Posterior vena cava (tissue), 2 donors: ENCODE data around the gene SRXN1. TPM values are rescaled to one million over a fixed set of nuclear protein-coding genes. Genes with fewer than 3 reads are reported as not detected.
"Not testable (repeated sequence)": the region's sequence is repeated elsewhere in the genome, so short reads cannot be mapped to it uniquely, and the experiment has no call there.

ENCODE experiments used
- DNase-seq: peaks from one replicate; pipeline ENCODE4 v3.0.0-alpha.2; 2020; ENCODE audit warnings: low spot score
- intact Hi-C, 2 donors: fragments of 100-400 bp; cut with DNase I; formaldehyde crosslinking; loops; one replicate each; pipeline versions ENCODE4 v1.14.1 to v1.14.2; 2022 to 2023
- total RNA-seq, 2 donors: library from RNA; stranded (reverse); fragmentation: NEBNext Ultra II Directional; extraction: Animal tissue kit (Norgen Biotek cat#: 25700); gene quantifications; one replicate each; pipeline ENCODE4 v1.2.1, GENCODE V29; 2021
- donor health status: DM: yes; HTN: yes; CAD: no.
- donor health status: DM: yes; HTN: yes; CAD: no.

The SRXN1 gene
- total RNA-seq, 2 donors from 2014 or later: 17.9 to 23.4 TPM

GRCh38 chr20:642398-643174 lies 10.4 kb downstream of the SRXN1 start:
- DNase-seq: no peak

GRCh38 chr20:642013-642397 lies 11.0 kb downstream of the SRXN1 start:
- intact Hi-C loops, DNase-seq: not testable (repeated sequence)

More at GRCh38 chr20:642398-643174, 10.4 kb downstream of the SRXN1 start:
- intact Hi-C loops: no loop called here

DNA sequence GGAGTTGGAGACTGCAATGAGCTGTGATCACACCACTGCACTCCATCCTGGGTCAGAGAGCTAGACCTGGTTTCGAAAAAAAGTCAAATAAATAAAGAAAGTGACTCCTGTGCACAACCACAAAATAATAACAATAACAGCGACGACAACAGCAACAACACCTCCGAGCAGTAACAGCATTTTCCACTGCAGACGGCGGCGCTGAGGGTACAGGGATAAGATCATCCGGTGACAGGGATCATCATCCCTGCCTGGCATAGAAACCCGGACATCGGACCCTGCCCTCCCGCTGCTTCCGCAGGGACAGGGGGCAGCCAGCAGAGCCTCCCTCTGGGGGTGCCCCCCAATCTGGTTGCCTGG lies 11.5 kb downstream of the SRXN1 start:
- intact Hi-C loops: no loop called here
- DNase-seq: no peak

GRCh38 chr20:640674-641515 lies 12.1 kb downstream of the SRXN1 start:
- intact Hi-C loops: no loop called here
- DNase-seq: no peak

DNA sequence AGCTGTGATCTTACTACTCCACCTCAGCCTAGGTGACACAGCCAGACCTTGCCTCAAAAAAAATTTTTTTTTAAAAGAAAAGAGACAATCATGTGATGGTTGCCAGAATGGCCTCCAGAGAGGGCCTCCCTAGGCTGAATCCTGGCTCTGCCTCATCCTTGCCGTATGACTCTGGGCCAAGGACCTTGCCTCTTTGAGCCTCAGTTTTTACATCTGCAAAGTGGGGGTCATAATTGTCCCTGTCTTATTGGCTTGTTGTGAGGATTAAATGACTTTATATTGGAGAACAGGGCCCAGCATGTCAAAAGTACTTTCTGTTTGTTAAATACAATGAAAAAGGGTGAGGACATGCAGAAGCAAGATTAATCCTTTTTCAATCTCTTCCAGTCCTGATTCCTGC lies 14.4 kb downstream of the SRXN1 start:
- intact Hi-C loops: no loop called here
- DNase-seq: no peak

GRCh38 chr20:637559-637958 lies 15.4 kb downstream of the SRXN1 start:
- no peak for DNase-seq
- intact Hi-C loops: no loop called here

- no peak for DNase-seq
- intact Hi-C loops: no loop called here
These were observed 17.1 kb downstream of the SRXN1 start for GRCh38 chr20:635893-636338.

DNA sequence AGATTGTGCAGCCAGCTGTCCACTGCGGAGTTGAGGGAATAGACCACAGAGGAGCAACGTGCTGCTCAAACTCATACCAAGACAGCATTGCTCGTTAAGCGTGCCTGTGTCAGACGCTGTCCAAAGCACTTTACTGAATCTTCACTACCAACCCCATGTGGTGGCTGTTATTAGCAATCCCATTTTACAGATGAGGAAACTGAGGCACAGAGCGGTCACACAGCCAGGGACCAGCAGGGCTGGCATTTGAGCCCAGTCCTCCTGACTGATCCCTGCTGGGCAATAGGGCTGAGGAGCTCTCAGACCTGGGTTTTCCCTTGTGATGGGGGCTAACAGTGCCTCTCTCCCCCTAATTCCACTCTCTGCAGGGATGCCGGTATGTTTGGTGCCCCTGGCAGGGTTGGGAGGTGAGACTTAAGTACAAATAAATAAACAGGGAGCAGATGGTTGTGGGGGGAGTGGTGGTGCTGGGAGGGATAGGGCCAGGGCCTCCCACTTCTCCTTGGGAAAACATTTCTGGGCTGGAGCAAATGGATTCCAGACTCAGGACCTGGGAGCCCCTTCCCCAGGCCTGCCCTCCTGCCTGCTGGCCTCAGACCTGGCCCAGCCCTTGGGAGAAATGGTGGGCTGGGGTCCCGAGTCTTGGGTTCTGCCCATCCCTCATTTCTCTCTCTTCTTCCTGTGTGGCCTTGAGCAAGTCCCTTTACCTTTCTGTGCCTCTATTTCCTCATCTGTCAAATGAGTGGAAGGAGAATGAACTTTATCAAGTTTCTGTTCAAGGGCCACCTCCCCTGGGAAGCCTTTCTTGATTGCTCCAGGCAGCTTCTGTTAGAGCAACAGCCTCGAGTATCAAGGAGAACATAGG lies 17.7 kb downstream of the SRXN1 start:
- intact Hi-C loops: no loop called here
- no peak for DNase-seq

DNA sequence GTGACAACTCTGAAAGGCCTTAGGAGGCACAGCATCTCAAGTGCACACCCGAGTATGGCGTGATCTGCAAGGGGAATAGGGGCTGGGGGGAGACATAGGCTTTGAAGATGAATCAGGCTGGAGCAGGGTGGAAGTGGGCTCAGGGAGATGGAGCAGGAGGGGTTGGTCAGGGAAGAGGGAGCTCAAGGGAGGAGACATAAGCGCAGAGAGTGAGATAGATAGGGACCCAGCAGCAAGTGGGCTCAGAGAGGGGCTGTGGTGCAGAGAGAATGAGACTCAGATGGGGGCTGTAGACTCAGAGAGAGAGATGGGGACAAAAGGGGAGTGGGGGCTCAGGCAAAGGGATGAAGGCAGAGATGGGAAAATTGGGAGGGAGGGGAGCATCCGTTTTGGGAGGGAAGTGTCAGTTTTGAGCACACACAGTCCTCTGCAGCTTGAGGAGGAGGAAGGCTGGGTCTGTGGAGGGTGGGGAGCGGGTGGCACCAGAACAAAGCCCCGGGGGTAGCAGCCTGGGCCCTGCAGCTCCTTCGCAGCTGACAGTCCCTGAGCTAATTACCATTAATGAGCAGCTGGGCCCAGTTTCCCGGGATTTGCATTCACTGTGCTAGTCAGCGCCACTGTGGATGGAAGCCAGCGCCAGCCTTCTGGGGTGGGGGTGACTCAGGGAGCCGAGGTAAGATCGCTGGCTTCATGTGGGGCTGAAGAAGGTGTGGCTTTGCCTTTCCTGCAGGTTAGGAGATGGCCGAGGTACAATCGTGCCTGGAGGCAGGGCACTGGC lies 18.7 kb downstream of the SRXN1 start:
- DNase-seq: no peak

GRCh38 chr20:631101-631500 lies 21.9 kb downstream of the SRXN1 start:
- DNase-seq: no peak
- intact Hi-C loops: no loop called here

More for the DNA sequence above, 18.7 kb downstream of the SRXN1 start:
- intact Hi-C loops: no loop called here

- DNase-seq: no peak
- intact Hi-C loops: no loop called here
These were observed 26.4 kb downstream of the SRXN1 start for GRCh38 chr20:626579-626978.

DNA sequence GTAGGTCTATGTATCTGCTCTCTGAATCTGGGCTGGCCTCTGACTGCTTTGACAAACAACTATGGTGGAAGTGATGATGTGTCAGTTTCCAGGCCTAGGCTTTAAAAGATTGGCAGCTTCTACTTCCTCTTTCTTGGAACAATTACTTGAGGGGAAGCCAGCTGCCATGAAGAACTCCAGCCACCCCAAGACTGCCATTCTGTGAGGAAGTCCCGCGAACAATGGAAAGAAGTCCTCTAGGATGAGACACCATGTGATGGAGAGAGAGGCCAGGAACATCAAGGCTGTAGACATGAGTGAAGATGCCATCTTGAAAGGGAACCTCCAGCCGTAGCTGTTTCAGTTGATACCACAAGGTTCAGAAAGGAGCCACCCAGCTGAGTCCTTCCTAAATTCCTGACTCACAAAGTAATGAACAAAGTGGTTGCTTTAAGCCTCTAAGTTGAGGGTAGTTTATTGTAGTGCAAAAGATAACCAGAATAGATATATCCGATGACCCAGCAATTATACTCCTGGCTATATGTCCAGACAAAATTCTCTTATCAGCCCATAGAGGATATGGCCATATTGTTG lies 27.6 kb downstream of the SRXN1 start:
- no peak for DNase-seq
- intact Hi-C loops: no loop called here

- intact Hi-C loops: no loop called here
- DNase-seq: no peak
These were observed 29.3 kb downstream of the SRXN1 start for GRCh38 chr20:623704-624103.

DNA sequence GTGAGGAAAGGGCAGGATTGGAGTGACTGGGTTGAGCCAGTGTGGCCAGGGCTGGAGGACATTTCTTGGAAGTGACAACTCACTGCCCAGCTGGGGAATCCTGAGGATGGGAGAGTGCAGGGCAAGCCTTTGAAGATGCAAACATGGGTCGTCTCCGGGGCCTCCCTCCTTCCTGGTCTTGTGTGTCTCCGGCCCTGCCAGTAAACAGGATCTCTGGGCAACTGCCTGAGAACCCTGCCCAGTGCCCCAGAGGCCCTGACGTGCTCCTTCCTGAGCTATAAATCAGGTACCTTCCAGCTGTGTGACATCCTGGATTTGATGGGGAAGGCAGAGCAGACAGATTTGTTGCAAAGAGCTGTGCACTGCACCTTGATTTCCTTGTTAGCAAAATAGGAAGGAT lies 30.0 kb downstream of the SRXN1 start:
- intact Hi-C loops: no loop called here
- no peak for DNase-seq

DNA sequence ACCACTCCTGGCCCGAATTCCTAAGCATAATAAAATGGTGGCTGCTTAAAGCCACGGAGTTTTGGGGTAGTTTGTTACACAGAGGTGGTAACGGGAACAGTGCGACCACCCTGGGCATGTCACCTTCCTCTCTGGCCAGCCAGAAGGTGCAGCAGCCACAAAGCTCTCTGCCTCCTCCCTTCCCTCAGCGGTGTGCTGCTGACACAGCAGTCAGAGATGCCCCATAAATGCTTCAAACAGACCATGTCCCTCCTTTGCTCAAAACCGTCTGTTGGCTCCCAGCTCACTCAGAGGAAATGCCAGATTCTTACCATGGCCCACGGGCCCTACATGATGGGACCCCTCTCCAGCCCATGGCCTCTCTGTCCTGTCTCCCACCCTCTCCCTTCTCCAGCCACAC lies 30.8 kb downstream of the SRXN1 start:
- no peak for DNase-seq
- intact Hi-C loops: no loop called here

GRCh38 chr20:621125-621756 lies 31.8 kb downstream of the SRXN1 start:
- intact Hi-C loops: no loop called here

GRCh38 chr20:620246-620645 lies 32.8 kb downstream of the SRXN1 start:
- intact Hi-C loops: no loop called here
- DNase-seq: no peak

More at GRCh38 chr20:621125-621756, 31.8 kb downstream of the SRXN1 start:
- DNase-seq: no peak

DNA sequence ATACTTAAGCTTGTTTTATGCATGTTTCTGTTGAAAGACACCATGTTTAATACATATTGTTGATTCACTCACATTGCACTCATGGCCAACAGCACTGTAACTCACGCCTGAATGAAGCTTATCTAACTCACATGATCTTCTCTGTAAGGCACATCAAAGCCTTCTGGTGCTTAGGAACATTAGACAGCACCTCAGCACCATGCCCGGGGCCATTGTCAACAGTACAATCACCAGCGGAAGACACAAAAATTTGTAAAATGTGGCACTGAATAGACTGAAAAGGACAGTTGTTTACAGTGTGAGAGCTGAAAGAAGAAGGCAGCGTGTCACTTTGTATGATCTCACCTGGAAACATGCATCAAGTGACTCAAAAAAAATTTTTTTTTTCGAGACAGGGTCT lies 34.0 kb downstream of the SRXN1 start:
- intact Hi-C loops: no loop called here
- no peak for DNase-seq
